H9 (cell line): ENCODE results near the gene CLDN11. TPM values are rescaled to one million over a fixed set of nuclear protein-coding genes. Genes with fewer than 3 reads are reported as not detected.

Experiments used
- DNase-seq: peaks from one replicate; pipeline ENCODE4 v3.0.0-alpha.2; 2017
- H2AFZ ChIP-seq: one replicate; pipeline ENCODE4 v1.6.1; 2013; ENCODE audit warnings: mild to moderate bottlenecking, low read length, control low read depth, moderate library complexity
- H2AK5ac ChIP-seq: 2 replicates; pipeline ENCODE4 v1.6.1; 2013; ENCODE audit warnings: low read length, control low read depth, mixed read lengths; ENCODE audit not compliant: insufficient read length
- H2BK120ac ChIP-seq: one replicate; pipeline ENCODE4 v1.6.1; 2013; ENCODE audit warnings: low read depth, mild to moderate bottlenecking, low read length, control low read depth, inconsistent platforms; ENCODE audit not compliant: poor library complexity, severe bottlenecking
- H2BK12ac ChIP-seq: 2 replicates; pipeline ENCODE4 v1.6.1; 2013; ENCODE audit warnings: low read length, control low read depth, mixed read lengths, low read depth; ENCODE audit not compliant: insufficient read length
- H2BK15ac ChIP-seq: 2 replicates; pipeline ENCODE4 v1.6.1; 2013; ENCODE audit warnings: low read depth, low read length, control low read depth
- H2BK20ac ChIP-seq: one replicate; pipeline ENCODE4 v1.6.1; 2013; ENCODE audit warnings: low read depth, mild to moderate bottlenecking, low read length, control low read depth, inconsistent platforms; ENCODE audit not compliant: poor library complexity, severe bottlenecking
- H2BK5ac ChIP-seq: 2 replicates; pipeline ENCODE4 v1.6.1; 2013; ENCODE audit warnings: low read length, control low read depth, mixed read lengths; ENCODE audit not compliant: insufficient read length
- H3K14ac ChIP-seq: 2 replicates; pipeline ENCODE4 v1.6.1; 2013; ENCODE audit warnings: low read length, control low read depth; ENCODE audit not compliant: insufficient read depth
- H3K18ac ChIP-seq: 2 replicates; pipeline ENCODE4 v1.6.1; 2013; ENCODE audit warnings: low read depth, mild to moderate bottlenecking, mixed read lengths, low read length, control low read depth; ENCODE audit not compliant: insufficient read length
- H3K23ac ChIP-seq: 2 replicates; pipeline ENCODE4 v1.6.1; 2013; ENCODE audit warnings: low read length, control low read depth, mixed read lengths, low read depth; ENCODE audit not compliant: insufficient read length
- H3K23me2 ChIP-seq: 2 replicates; pipeline ENCODE4 v1.6.1; 2013; ENCODE audit warnings: low read depth, mild to moderate bottlenecking, mixed read lengths, low read length, control low read depth; ENCODE audit not compliant: insufficient read length, poor library complexity, severe bottlenecking
- H3K27ac ChIP-seq: 2 replicates; pipeline ENCODE4 v1.5.1; 2013; ENCODE audit warnings: low read length, control low read depth, mixed read lengths, low read depth; ENCODE audit not compliant: insufficient read length
- H3K27me3 ChIP-seq: 2 replicates; pipeline ENCODE4 v1.6.1; 2013; ENCODE audit warnings: low read length, control low read depth, inconsistent platforms; ENCODE audit not compliant: insufficient read depth
- H3K4ac ChIP-seq: 2 replicates; pipeline ENCODE4 v1.6.1; 2013; ENCODE audit warnings: low read depth, mild to moderate bottlenecking, control low read depth, inconsistent platforms, low read length, moderate library complexity
- H3K4me1 ChIP-seq: 2 replicates; pipeline ENCODE4 v1.6.1; 2013; ENCODE audit warnings: low read length, control low read depth, inconsistent platforms; ENCODE audit not compliant: insufficient read depth
- H3K4me2 ChIP-seq: 2 replicates; pipeline ENCODE4 v1.6.1; 2013; ENCODE audit warnings: low read length, control low read depth, mixed read lengths; ENCODE audit not compliant: insufficient read length, insufficient read depth
- H3K56ac ChIP-seq: 2 replicates; pipeline ENCODE4 v1.6.1; 2013; ENCODE audit warnings: low read depth, mild to moderate bottlenecking, mixed read lengths, low read length, control low read depth; ENCODE audit not compliant: insufficient read length
- H3K79me1 ChIP-seq: 2 replicates; pipeline ENCODE4 v1.6.1; 2013; ENCODE audit warnings: low read depth, mild to moderate bottlenecking, moderate library complexity, low read length, control low read depth, inconsistent platforms; ENCODE audit not compliant: insufficient read depth, poor library complexity, severe bottlenecking
- H3K79me2 ChIP-seq: 2 replicates; pipeline ENCODE4 v1.6.1; 2013; ENCODE audit warnings: low read length, control low read depth, inconsistent platforms; ENCODE audit not compliant: insufficient read depth
- H3K9ac ChIP-seq: 2 replicates; pipeline ENCODE4 v1.6.1; 2013; ENCODE audit warnings: low read length, control low read depth, mixed read lengths; ENCODE audit not compliant: insufficient read length; ENCODE audit errors: extremely low read depth
- H3K9me3 ChIP-seq: one replicate; pipeline ENCODE4 v1.6.1; 2013; ENCODE audit warnings: low read depth, low read length, inconsistent platforms; ENCODE audit not compliant: control insufficient read depth
- H3T11ph ChIP-seq: one replicate; pipeline ENCODE4 v1.6.1; 2013; ENCODE audit warnings: mild to moderate bottlenecking, low read length, control low read depth, inconsistent platforms
- H4K20me1 ChIP-seq: one replicate; pipeline ENCODE4 v1.6.1; 2013; ENCODE audit not compliant: control insufficient read depth, insufficient read length, insufficient read depth
- H4K5ac ChIP-seq: 2 replicates; pipeline ENCODE4 v1.6.1; 2013; ENCODE audit warnings: low read depth, mild to moderate bottlenecking, mixed read lengths, low read length, control low read depth; ENCODE audit not compliant: insufficient read length
- H4K8ac ChIP-seq: replicated peaks from 2 replicates; pipeline ENCODE4 v1.6.1; 2013; ENCODE audit warnings: low read length, control low read depth, mixed read lengths, low read depth; ENCODE audit not compliant: insufficient read length
- H4K91ac ChIP-seq: 2 replicates; pipeline ENCODE4 v1.6.1; 2013; ENCODE audit warnings: low read depth, mild to moderate bottlenecking, moderate library complexity, mixed read lengths, low read length, control low read depth; ENCODE audit not compliant: insufficient read length
- H3K27ac Mint-ChIP-seq, 3 experiments: 2 replicates in 2 of 3; 3 replicates in 1 of 3; pipeline ENCODE4 v1.8.0; 2020 to 2021; ENCODE audit warnings: mixed read lengths in 3 of 3, mild to moderate bottlenecking in 1 of 3, moderate library complexity in 1 of 3
- H3K27me3 Mint-ChIP-seq: 2 replicates; pipeline ENCODE4 v1.8.0; 2021; ENCODE audit warnings: low read depth, mild to moderate bottlenecking, moderate library complexity, mixed read lengths
- H3K36me3 Mint-ChIP-seq, 3 experiments: 2 replicates in 2 of 3; 3 replicates in 1 of 3; pipeline ENCODE4 v1.8.0; 2020 to 2021; ENCODE audit warnings: low read depth in 3 of 3, mixed read lengths in 3 of 3; ENCODE audit not compliant: insufficient read depth in 1 of 3
- H3K4me1 Mint-ChIP-seq, 2 experiments: 2 replicates each; pipeline ENCODE4 v1.8.0; 2020; ENCODE audit warnings: mixed read lengths in 2 of 2
- H3K4me3 Mint-ChIP-seq, 2 experiments: 2 replicates in 1 of 2; 3 replicates in 1 of 2; pipeline ENCODE4 v1.8.0; 2020 to 2021; ENCODE audit warnings: mild to moderate bottlenecking in 2 of 2, mixed read lengths in 2 of 2, moderate library complexity in 1 of 2
- H3K9me3 Mint-ChIP-seq, 2 experiments: 2 replicates in 1 of 2; 3 replicates in 1 of 2; pipeline ENCODE4 v1.8.0; 2020; ENCODE audit warnings: mild to moderate bottlenecking in 2 of 2, mixed read lengths in 2 of 2, moderate library complexity in 1 of 2
- WGBS: extraction: QIAGEN DNeasy Blood & Tissue Kit; methylation state at CpG from one replicate; pipeline ENCODE4 v1.1.7; 2013; ENCODE audit warnings: missing lambda C conversion rate, low lambda C conversion rate, mixed read lengths; ENCODE audit not compliant: insufficient read length; ENCODE audit errors: extremely low coverage; 5-methylcytosine and 5-hydroxymethylcytosine counted together
- total RNA-seq: library from RNA; stranded (reverse); gene quantifications from 2 replicates; pipeline ENCODE4 v1.2.1, GENCODE V29; 2021
- TF ChIP-seq, protein P1 (sequence below): fragments of 200-600 bp; sonication (generic); conservative IDR thresholded peaks from 3 replicates; pipeline ENCODE4 v1.8.0; 2021; ENCODE audit warnings: antibody characterized with exemption, mild to moderate bottlenecking

CLDN11 gene
- total RNA-seq, 1 experiment from 2014 or later, result 1.7 TPM

DNA sequence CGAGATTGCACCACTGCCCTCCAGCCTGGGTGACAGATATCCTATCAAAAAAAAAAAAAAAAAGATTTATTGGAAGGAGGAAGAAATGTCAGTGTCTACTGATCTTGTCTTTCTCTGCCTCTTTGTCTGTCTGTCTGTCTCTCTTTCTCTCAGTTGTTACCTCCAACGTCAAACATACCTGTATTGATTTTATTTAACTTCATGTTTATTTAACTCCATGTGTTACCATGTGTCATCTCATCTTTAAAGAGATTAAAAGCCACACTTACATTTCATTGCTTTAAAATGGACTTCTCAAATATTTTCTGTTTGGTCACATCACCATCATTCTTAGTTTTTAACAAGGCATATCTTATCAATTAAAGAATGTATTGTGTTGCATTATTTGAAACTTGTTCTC is 9.4 kb downstream of the CLDN11 start:
- H3K36me3 Mint-ChIP-seq, result peaks cover 0 to 7% (median 0%) of the 10 kb centered on the region in 3 experiments; a peak in 3 of 7 replicates
- no peaks in the 10 kb centered on the region for H3K9me3 ChIP-seq
- peaks cover 14 to 20% of the 10 kb centered on the region in 2 experiments for H3K4me1 Mint-ChIP-seq
- no peak overlapping the region for H2BK120ac ChIP-seq
- no peak overlapping the region for H2AFZ ChIP-seq
- H3K9ac ChIP-seq, result no peak overlapping the region
- no peak overlapping the region for H2BK15ac ChIP-seq
- H3K4me2 ChIP-seq, result no peak overlapping the region
- H4K8ac ChIP-seq, result no peak overlapping the region
- no CpG with 5 or more reads among the region's 2 CpGs for WGBS
- H2BK20ac ChIP-seq, result no peak overlapping the region
- H4K20me1 ChIP-seq, result no peaks in the 10 kb centered on the region
- no peak overlapping the region for H3K56ac ChIP-seq
- TF ChIP-seq, protein P1, sequence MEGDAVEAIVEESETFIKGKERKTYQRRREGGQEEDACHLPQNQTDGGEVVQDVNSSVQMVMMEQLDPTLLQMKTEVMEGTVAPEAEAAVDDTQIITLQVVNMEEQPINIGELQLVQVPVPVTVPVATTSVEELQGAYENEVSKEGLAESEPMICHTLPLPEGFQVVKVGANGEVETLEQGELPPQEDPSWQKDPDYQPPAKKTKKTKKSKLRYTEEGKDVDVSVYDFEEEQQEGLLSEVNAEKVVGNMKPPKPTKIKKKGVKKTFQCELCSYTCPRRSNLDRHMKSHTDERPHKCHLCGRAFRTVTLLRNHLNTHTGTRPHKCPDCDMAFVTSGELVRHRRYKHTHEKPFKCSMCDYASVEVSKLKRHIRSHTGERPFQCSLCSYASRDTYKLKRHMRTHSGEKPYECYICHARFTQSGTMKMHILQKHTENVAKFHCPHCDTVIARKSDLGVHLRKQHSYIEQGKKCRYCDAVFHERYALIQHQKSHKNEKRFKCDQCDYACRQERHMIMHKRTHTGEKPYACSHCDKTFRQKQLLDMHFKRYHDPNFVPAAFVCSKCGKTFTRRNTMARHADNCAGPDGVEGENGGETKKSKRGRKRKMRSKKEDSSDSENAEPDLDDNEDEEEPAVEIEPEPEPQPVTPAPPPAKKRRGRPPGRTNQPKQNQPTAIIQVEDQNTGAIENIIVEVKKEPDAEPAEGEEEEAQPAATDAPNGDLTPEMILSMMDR, result no peak
- no peak overlapping the region for H3K27ac Mint-ChIP-seq
- no peaks in the 10 kb centered on the region for H3K9me3 Mint-ChIP-seq
- no peaks in the 10 kb centered on the region for H3K23me2 ChIP-seq
- no peak overlapping the region for H3T11ph ChIP-seq
- no peak for DNase-seq
- H3K79me1 ChIP-seq, result no peaks in the 10 kb centered on the region
- H2BK12ac ChIP-seq, result no peak overlapping the region
- no peak overlapping the region for H2BK5ac ChIP-seq
- no peak overlapping the region for H4K5ac ChIP-seq
- no peaks in the 10 kb centered on the region for H3K79me2 ChIP-seq
- H3K27me3 ChIP-seq, result no peaks in the 10 kb centered on the region
- H3K27me3 Mint-ChIP-seq, result no peaks in the 10 kb centered on the region
- no peak overlapping the region for H2AK5ac ChIP-seq
- H3K4me3 Mint-ChIP-seq, result no peak overlapping the region
- H3K4me1 ChIP-seq, result no peaks in the 10 kb centered on the region
- H3K4ac ChIP-seq, result no peak overlapping the region
- no peak overlapping the region for H4K91ac ChIP-seq
- H3K18ac ChIP-seq, result no peak overlapping the region
- H3K27ac ChIP-seq, result no peak overlapping the region
- H3K14ac ChIP-seq, result no peak overlapping the region
- H3K23ac ChIP-seq, result no peak overlapping the region
